Hepatocyte (in vitro differentiated cells): Measurements from ENCODE around the gene SLC52A3.

Source experiments
- CTCF ChIP-seq: fragments of 200-600 bp; sonication (generic); IDR thresholded peaks from 2 replicates; pipeline ENCODE4 v1.5.1; 2016; ENCODE audit warnings: antibody characterized with exemption, mild to moderate bottlenecking; ENCODE audit not compliant: poor library complexity
- EZH2 ChIP-seq: fragments of 200-600 bp; sonication (generic); IDR thresholded peaks from 2 replicates; pipeline ENCODE4 v1.6.1; 2016; ENCODE audit warnings: antibody characterized with exemption, mild to moderate bottlenecking, borderline replicate concordance

GRCh38 chr20:753897-754635 is 14.2 kb downstream of the SLC52A3 start:
- no peak for TF ChIP-seq CTCF
- no peak for TF ChIP-seq EZH2
